ENCODE results near the gene EPOP. TPM values are rescaled to one million over a fixed set of nuclear protein-coding genes. Genes with fewer than 3 reads are reported as not detected.

Gene EPOP
- total and polyA plus RNA-seq, 4 donors, result 0.32 to 1.9 (median 1.1) TPM

GRCh38 chr17:38720941-38721340, 46.2 kb upstream of the EPOP start:
- H3K4me3 ChIP-seq (ENCODE audit: low read depth in 1 of 3, low read length in 3 of 3), result no peak overlapping the region
- H3K9ac ChIP-seq (ENCODE audit: low read depth in 1 of 2, low read length in 2 of 2), result no peak overlapping the region
- no peak overlapping the region for H3K27ac ChIP-seq (ENCODE audit: low read depth in 1 of 2, low read length in 2 of 2)
- no peaks in the 10 kb centered on the region for H3K27me3 ChIP-seq (ENCODE audit: control insufficient read depth in 4 of 4, insufficient read depth in 4 of 4, low read length in 3 of 4)
- TF ChIP-seq ZBTB33 (IDR thresholded peaks at IDR 0.05) (no peak), GABPA (IDR thresholded peaks at IDR 0.05 in 1 of 2, conservative IDR thresholded peaks at IDR 0.05 in 1 of 2) (no peak), MAX (IDR thresholded peaks at IDR 0.05) (no peak), CTCF (IDR thresholded peaks at IDR 0.05; ENCODE audit: low read depth, low read length, missing input control) (no peak), TAF1 (conservative IDR thresholded peaks at IDR 0.05) (no peak), JUND (IDR thresholded peaks at IDR 0.05) (no peak), HNF4A (conservative IDR thresholded peaks at IDR 0.05) (no peak), YY1 (IDR thresholded peaks at IDR 0.05) (no peak), SP1 (IDR thresholded peaks at IDR 0.05) (no peak), RAD21 (IDR thresholded peaks at IDR 0.05) (no peak), FOXA2 (IDR thresholded peaks at IDR 0.05) (no peak), ATF3 (IDR thresholded peaks at IDR 0.05) (no peak), NR2F2 (IDR thresholded peaks at IDR 0.05) (no peak), FOXA1 (IDR thresholded peaks at IDR 0.05) (no peak), EGR1 (IDR thresholded peaks at IDR 0.05; ENCODE audit: low read depth in 2 of 2) (no peak), HNF4G (IDR thresholded peaks at IDR 0.05) (no peak), RXRA (IDR thresholded peaks at IDR 0.05) (no peak), REST (IDR thresholded peaks at IDR 0.05) (no peak)
- peaks cover 3 to 23% (median 7%) of the 10 kb centered on the region in 4 donors for H3K36me3 ChIP-seq (ENCODE audit: control insufficient read depth in 4 of 4, insufficient read depth in 3 of 4, low read depth in 1 of 4, low read length in 3 of 4)
- no peaks in the 10 kb centered on the region for H3K9me3 ChIP-seq (ENCODE audit: control insufficient read depth in 4 of 4, low read length in 3 of 4)
- WGBS, result 96% methylated on average over 6 of the region's 6 CpGs
- no peak for DNase-seq (ENCODE audit: low spot score)
- H3K4me1 ChIP-seq (ENCODE audit: control insufficient read depth in 4 of 4, insufficient read depth in 4 of 4, low read length in 3 of 4), result peaks cover 0 to 4% (median 0%) of the 10 kb centered on the region in 4 donors
